Measurements from ENCODE around the gene PRPF40B. TPM values are rescaled to one million over a fixed set of nuclear protein-coding genes. Genes with fewer than 3 reads are reported as not detected.

PRPF40B gene
- total and polyA plus RNA-seq, 2 donors (not counting 1 experiment from before 2014, with no cell fraction given): 11.7 to 23.7 TPM

DNA sequence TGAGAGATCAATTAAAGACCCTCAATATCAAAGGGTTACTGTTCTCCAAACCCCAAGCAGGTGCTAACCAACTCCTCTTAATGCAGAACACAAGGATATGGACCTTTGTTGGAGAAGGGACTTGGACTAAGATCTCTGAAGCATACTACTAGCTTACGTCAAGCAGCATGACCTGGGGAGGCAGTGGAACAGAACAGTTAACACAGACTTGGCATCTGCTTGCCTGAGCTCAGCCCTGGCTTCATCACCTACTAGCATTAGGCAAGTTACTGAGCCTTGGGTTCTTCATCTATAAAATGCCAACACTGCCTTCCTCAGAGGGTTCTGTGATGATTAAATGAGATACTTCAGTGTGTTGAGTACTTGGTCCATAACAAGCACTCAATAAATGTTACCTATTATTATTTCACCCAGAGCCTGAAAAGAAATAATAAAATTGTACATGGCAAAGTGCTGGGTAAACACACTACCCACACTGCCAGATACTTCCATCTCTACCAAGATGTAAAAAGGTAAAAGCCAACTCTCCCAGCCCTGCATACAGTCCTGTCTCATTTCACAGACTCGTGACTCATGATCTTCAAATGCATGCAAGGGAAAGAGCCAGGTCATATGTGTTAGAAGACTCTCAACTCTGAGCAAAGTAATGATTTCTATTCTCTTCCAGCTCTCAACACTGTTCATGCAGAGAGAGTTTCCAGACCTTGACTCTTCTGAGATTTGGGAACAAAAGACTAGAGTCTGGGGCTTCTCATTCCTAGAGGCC is 44.1 kb downstream of the PRPF40B start:
- peak; percentile 49 for DNase-seq
- ATAC-seq (ENCODE audit: low read depth): peak; percentile 11
- H3K4me3 Mint-ChIP-seq: peak overlapping the region; percentile 65

More for the DNA sequence above, 44.1 kb downstream of the PRPF40B start:
- ChIA-PET CTCF (interaction anchor here (0.9 to 12.1 kb wide), 6 partner anchors 11 to 41 kb away, joined by 3 to 164 read pairs (median 4); no protein-coding TSS in a partner anchor), POLR2A (interaction anchor here (1.0 to 2.1 kb wide), 4 partner anchors 16 to 38 kb away, joined by 4 to 8 read pairs (median 6); no protein-coding TSS in a partner anchor)
- Histone ChIP-seq H3K4me3 (ENCODE audit: control extremely low read depth in 1 of 5, extremely low read depth in 1 of 5, insufficient read depth in 1 of 5, low read depth in 2 of 5, low read length in 4 of 5) (no peak overlapping the region), H3K27ac (ENCODE audit: low read length in 2 of 2) (peak overlapping the region; percentile 92 to 95), H3K79me2 (ENCODE audit: control insufficient read depth, insufficient read depth, low read length) (peaks cover 87% of the 10 kb centered on the region), H3K9me3 (ENCODE audit: control extremely low read depth in 1 of 3, control insufficient read depth in 2 of 3, insufficient read depth in 1 of 3, low read length in 2 of 3) (no peaks in the 10 kb centered on the region), H2AFZ (ENCODE audit: insufficient read depth, low read depth, low read length, poor library complexity, severe bottlenecking) (no peak overlapping the region), H3K36me3 (replicated peaks in 1 of 2; ENCODE audit: control extremely low read depth in 1 of 2, control insufficient read depth in 1 of 2, extremely low read depth in 1 of 2, insufficient read depth in 2 of 2, low read length in 1 of 2) (peaks cover 0 to 8% of the 10 kb centered on the region in 2 experiments), H3K9ac (ENCODE audit: low read length) (no peak overlapping the region), H4K20me1 (ENCODE audit: control insufficient read depth, insufficient read depth, low read length, poor library complexity, severe bottlenecking) (no peaks in the 10 kb centered on the region), H3K27me3 (replicated peaks in 1 of 4; ENCODE audit: control extremely low read depth in 1 of 4, control insufficient read depth in 3 of 4, insufficient read depth in 4 of 4, low read length in 3 of 4) (no peaks in the 10 kb centered on the region), H3K4me1 (ENCODE audit: control insufficient read depth in 2 of 2, insufficient read depth in 2 of 2, low read length in 2 of 2) (peaks cover 99 to 100% of the 10 kb centered on the region in 2 donors), H3K4me2 (replicated peaks; ENCODE audit: low read depth, low read length, poor library complexity, severe bottlenecking) (peak overlapping the region; percentile 26)
- Mint-ChIP-seq H3K27ac (peak overlapping the region; percentile 86), H3K27me3 (no peaks in the 10 kb centered on the region), H3K4me1 (peaks cover 96% of the 10 kb centered on the region), H3K9me3 (ENCODE audit: insufficient read depth) (no peaks in the 10 kb centered on the region)
- TF ChIP-seq, protein P1, sequence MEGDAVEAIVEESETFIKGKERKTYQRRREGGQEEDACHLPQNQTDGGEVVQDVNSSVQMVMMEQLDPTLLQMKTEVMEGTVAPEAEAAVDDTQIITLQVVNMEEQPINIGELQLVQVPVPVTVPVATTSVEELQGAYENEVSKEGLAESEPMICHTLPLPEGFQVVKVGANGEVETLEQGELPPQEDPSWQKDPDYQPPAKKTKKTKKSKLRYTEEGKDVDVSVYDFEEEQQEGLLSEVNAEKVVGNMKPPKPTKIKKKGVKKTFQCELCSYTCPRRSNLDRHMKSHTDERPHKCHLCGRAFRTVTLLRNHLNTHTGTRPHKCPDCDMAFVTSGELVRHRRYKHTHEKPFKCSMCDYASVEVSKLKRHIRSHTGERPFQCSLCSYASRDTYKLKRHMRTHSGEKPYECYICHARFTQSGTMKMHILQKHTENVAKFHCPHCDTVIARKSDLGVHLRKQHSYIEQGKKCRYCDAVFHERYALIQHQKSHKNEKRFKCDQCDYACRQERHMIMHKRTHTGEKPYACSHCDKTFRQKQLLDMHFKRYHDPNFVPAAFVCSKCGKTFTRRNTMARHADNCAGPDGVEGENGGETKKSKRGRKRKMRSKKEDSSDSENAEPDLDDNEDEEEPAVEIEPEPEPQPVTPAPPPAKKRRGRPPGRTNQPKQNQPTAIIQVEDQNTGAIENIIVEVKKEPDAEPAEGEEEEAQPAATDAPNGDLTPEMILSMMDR (IDR thresholded peaks at IDR 0.05): no peak
- no peak for TF ChIP-seq EZH2 (IDR thresholded peaks at IDR 0.05; ENCODE audit: borderline replicate concordance, insufficient read depth, low read depth, low read length, poor library complexity, severe bottlenecking)
- intact Hi-C loops (cut with micrococcal nuclease): no loop called here
- WGBS (ENCODE audit: insufficient coverage): no CpG with 5 or more reads among the region's 2 CpGs

Measured in B cell (primary cell).